ENCODE results near the gene TLR3. TPM values are rescaled to one million over a fixed set of nuclear protein-coding genes. Genes with fewer than 3 reads are reported as not detected.
"Not testable (repeated sequence)": the region's sequence is repeated elsewhere in the genome, so short reads cannot be mapped to it uniquely, and the experiment has no call there.

The TLR3 gene
- 8.9 and 17.5 TPM in 2 replicates for total RNA-seq

GRCh38 chr4:186068581-186069348 is at the start of gene TLR3:
TLR3 (plus strand) TSS chr4:186069156; CDS start chr4:186076620, 7,464 bp downstream.
- peak; percentile 72 for DNase-seq (ENCODE audit: low read depth)

GRCh38 chr4:186019269-186019668 is 49.7 kb upstream of the TLR3 start:
- peak; percentile 83 for DNase-seq (ENCODE audit: low read depth)

GRCh38 chr4:186020106-186020792 is 48.7 kb upstream of the TLR3 start:
- DNase-seq (ENCODE audit: low read depth): no peak

DNA sequence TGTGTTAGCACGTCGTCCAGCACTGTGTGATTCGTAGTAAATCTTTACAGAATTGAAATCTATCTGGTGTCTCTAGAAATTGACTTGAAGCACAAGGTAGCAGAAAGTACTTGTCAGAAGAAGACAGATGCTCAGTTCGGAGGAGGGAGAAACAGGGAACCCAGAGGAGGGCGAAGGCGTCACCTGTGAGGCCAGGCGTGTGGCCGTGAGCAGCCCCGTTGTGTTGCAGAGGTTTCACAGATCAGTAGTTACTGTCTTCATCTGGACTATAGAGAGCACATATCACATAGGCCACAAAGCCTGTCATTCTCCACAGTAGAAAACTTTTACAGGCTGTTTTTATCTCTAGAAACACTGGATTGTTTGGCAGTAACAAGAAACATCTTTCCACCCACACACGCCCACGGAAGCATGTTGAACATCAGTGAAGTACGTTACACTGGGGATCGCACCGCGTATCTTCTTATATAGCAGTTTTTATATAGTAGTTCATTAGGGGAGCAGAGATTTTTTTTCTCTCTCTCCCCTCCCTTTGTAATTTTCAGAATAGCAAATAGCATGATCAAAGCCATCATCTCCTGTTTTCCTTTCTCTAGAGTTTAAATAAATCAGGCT is 48.1 kb upstream of the TLR3 start:
- DNase-seq (ENCODE audit: low read depth): no peak

DNA sequence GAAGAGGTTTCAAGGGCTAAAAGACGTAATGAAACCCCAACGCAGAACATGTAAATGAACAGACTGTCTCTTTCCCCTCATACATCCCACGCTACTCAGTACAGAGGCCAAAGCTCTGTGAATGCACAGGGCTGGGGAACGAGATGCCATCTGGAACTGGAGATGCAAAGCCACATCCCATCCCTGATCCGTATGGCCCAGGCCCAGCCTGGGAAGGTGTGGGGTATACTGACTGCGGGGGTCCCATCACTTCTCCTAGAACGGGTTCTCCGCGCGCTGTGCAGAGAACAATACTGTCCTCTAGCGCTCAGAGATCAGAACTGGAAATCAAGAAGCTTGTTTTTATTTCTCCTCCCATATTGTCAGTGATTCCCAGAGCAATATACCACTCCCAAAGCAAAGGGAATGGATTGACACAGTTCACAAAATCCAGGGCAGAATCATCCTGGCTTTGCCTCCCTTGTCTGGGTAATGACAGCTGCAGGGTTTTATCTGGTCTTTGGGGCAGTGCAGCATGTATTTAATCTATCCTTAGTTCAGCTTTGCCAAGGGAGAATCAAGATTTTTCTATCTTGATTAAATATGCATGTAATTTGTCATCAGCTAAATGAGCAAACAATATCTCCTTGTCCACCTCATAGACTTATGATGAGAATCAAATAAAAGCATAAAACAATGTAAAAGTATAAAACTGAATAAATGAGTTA is 47.3 kb upstream of the TLR3 start:
- peak; percentile 33 for DNase-seq (ENCODE audit: low read depth)

DNA sequence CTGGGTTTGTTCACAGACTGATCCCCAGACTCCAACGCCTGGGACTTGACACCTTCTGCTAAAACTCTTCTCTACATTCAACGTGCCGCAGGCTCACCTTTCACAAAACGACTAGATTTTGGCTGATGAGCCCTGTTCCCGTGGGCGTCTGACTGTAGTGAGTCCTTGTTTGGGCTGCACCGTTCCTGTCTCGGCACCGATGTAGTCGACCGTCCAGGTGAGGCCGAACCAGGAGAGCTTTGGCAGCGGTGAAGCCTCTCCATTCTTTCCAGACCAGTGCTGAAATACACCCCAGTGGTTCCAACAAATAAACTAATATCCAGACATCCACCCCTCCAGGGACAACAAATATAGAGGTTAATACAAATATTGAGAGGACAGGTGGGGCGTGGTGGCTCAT is 45.0 kb upstream of the TLR3 start:
- no peak for DNase-seq (ENCODE audit: low read depth)

DNA sequence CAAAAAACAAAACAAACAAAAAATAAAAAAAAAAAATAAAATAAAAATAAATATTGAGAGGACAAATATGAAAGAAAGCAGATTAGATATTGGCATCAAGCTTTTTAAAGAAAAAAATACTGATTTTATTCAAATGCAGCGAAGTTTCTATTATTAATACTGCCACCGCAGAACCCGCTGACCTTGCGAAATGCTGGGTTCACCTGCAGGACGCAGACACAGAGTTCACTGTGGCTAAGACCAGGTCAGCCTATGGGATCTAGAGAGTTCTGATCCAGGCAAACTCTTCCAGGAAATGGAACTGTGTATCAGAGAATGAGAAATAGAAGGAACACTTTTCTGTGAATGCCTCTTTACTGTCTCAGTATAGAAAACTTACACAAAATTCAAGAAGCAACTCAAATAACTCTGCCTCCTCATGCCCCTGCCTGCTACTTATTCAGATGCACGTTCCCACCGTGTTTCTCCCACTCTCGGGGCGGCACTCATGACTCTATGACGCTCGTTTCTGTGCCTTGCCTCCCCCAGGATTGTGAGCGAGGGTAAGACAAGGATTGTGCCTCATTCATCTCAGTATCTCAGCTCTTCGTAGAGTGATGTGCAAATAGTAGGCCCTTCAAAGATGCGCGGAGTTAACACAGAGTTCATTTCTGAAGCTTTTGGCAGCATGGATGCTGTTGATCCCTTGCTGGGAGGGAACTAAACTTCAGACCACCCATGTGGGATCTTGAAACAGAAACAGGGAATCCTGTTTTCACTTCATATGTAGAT is 44.1 kb upstream of the TLR3 start:
- DNase-seq (ENCODE audit: low read depth): no peak

- DNase-seq (ENCODE audit: low read depth): no peak
Observed at GRCh38 chr4:186025408-186025690, 43.6 kb upstream of the TLR3 start.

GRCh38 chr4:186027405-186027804 is 41.6 kb upstream of the TLR3 start:
- no peak for DNase-seq (ENCODE audit: low read depth)

- DNase-seq (ENCODE audit: low read depth): no peak
Observed at GRCh38 chr4:186029571-186030398, 39.2 kb upstream of the TLR3 start.

GRCh38 chr4:186030399-186030775 is 38.6 kb upstream of the TLR3 start:
- DNase-seq (ENCODE audit: low read depth): no peak

- DNase-seq (ENCODE audit: low read depth): no peak
Observed at GRCh38 chr4:186030795-186031194, 38.2 kb upstream of the TLR3 start.

- DNase-seq (ENCODE audit: low read depth): no peak
Observed at GRCh38 chr4:186032259-186032658, 36.7 kb upstream of the TLR3 start.

- DNase-seq (ENCODE audit: low read depth): no peak
Observed at GRCh38 chr4:186033027-186033426, 35.9 kb upstream of the TLR3 start.

GRCh38 chr4:186034613-186035012 is 34.3 kb upstream of the TLR3 start:
- DNase-seq (ENCODE audit: low read depth): not testable (repeated sequence)

- DNase-seq (ENCODE audit: low read depth): no peak
Observed at GRCh38 chr4:186036976-186037581, 31.9 kb upstream of the TLR3 start.

GRCh38 chr4:186037692-186038658 is 31.0 kb upstream of the TLR3 start:
- peak; percentile 84 for DNase-seq (ENCODE audit: low read depth)

GRCh38 chr4:186039697-186040096 is 29.3 kb upstream of the TLR3 start:
- no peak for DNase-seq (ENCODE audit: low read depth)

GRCh38 chr4:186040316-186040715 is 28.6 kb upstream of the TLR3 start:
- no peak for DNase-seq (ENCODE audit: low read depth)

Data from renal cortical epithelial cell (primary cell).